Measurements from ENCODE around the gene COL16A1.

Gene COL16A1

DNA sequence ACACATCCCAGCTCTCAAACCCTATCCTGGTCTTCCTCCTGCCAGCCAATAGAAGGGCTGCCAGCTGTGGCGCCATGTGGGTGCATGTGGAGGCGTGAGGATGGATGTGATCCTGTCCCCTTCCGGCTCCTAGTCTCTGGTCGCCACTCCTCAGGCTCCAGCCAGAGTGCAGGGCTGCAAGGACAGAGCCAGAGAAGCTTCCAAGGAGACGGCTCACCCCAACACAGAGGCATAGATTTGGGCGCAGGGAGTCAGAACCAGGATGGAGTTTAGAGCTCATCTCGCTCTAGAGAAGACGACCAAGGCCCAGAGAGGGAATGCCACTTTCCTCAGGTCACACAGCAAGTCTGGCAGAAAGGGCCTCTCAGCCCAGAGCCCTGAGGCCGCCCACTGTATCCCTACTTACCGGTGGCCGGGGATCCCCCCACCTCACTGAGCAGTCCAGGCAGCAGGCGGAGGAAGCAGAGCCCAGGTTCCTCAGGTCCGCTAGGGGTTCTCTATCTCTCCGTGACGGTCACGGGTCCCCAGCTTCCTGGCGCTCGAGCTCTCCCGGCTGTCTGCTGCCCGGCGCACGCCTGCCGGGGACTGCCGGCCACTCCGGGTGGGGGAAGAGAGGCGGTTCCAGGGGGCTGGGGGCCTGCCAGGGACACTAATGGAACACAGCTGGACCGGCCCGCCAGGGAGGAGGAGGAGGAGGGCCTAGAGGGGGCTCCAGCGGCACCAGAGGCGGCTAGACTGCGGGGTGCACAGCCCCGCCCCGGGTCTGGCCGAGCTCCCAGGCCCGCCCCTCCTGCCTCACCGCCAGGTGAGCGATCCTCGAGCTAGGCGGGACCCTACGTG is at the start of gene COL16A1:
TSS of gene COL16A1 (minus strand) at position 587 of the 840 bp plus-strand sequence. CDS start 1,824 bp downstream, outside the sequence.
- DNase-seq (ENCODE audit: low read depth) = peak; percentile 84

DNA sequence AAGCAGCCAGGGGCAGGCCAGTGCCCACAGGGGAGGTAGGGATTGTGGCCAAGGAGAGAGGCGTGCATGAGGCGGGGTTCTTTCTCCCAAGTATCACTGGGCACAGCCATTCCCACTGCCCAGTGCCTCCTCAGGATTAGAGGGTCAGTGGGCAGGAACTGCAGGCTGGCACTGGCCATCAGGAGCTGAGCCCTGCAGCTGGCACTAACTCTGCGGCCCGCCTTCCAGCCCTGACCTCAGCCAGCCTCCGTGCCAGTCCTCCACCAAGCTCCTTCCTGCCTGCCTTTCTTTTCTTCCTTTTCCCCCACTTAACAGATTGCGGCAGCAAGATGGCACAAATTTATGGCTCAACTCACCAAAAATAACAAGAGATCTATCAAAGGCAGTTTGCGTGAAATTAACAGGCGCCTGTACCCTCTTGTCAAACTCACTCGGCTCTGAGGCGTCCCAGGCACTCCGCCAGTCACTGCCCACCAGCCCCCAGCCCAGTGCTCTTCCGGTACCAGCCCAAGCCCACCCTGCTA is 49.2 kb upstream of the COL16A1 start:
- no peak for DNase-seq (ENCODE audit: low read depth)

DNA sequence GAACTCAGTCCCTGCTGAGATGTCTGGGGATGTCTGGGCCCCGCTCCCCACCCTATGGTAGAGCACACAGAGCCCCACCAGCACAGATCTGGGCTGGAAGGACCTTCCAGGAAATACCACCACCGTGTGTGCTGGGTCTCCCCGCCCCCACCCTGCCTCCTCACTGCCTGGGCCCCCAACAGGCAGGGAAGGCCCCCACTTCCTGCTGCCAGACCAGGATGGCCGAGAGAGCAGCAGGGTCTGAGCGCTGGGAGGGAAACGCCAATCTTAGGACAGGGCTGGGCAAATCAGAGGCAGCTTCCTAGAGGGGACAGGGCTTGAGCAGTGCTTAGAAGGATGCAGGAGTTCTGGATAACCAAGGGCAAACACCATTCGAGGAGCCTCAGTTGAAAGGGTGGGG is 48.4 kb upstream of the COL16A1 start:
- no peak for DNase-seq (ENCODE audit: low read depth)

DNA sequence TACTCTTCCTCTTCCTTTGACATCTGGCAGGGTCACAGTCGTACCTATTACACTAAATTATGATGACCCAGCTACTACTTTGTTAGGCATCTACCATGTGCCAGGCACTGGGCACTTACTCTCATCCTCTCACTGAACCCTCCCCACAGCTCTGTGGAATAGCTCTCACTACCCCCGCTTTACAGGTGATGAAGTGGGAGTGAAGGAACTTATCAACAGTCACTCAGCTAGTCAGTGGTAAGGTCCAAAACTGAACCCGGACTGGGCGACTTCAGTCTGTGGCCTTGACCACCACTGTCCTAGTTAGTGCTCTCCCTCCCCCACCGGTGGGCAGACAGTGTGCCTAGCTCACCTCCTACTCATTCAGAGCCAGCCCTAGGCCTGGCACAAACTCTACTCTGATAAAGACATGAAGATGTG is 48.0 kb upstream of the COL16A1 start:
- no peak for DNase-seq (ENCODE audit: low read depth)

DNA sequence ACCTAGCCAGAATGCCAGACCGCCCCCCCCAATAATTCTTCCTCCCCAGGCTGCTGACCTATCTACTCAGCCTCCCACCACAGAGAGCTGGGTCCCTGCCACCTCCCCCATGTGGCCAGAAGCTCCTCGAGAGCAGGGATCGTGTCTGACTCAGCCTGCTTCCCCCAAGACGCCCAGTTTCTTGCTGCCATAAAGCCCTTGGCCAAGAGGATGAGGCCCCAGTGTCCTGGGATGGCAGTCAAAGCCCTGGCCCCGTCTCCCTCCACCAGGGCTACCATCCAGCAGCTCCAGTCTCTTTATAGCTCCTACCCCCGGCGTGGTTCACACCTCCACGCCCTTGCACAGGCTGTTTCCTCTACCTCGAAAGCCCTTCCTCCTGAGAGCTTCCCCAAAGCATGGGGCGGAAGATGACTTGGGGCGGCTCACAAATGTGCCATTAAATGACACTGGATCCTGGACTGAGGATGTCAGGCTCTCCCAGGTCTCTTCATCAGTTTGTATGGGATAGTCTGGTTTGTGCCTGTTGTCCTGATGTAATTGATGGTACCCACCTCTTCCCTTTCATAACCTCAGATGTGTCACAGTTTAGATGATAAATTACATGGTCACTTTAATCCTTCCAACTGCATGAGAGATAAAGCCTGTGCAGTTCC is 47.2 kb upstream of the COL16A1 start:
- peak; percentile 80 for DNase-seq (ENCODE audit: low read depth)

DNA sequence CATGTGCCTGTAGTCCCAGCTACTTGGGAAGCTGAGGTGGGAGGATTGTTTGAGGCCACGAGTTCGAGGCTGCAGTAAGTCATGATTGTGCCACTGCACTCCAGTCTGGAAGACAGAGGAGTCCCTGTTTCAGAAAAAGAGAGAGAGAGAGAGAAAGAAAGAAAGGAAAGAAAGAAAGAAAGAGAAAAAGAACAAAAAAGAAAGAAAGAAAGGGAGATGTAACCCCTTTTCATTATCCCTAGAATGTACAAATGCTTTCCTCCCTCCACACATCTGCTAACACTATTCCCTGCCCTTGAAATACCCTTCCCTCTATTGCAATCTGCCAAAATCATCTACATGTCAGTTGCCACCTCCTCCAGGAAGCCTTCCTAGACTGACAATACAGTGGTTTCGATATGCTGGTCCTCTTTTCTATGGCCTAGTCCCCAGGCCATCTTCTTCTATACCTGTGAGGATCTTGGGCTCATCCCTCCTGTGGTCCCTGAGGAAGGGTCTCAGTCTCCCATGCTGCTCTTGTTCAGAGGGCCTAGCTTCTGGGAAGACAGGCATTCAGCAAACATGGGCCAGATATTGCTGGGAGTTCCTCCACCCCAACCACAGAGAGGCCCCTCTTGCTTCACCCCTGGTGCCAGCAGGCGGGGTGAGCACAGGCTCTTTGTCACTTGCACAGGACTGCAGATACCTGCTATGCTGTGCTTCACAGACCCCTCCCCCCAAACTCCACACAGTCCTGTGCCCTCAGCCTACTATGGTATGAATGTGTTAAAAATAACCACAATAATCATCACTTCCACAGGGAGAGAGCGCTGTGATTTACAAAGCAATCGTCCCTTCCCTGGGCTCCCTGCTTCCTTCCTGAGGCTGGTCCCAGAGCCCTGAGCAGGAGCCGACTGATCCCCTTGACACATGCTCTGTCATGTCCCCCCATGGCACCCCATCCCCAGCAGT is 46.2 kb upstream of the COL16A1 start:
- peak; percentile 35 for DNase-seq (ENCODE audit: low read depth)

DNA sequence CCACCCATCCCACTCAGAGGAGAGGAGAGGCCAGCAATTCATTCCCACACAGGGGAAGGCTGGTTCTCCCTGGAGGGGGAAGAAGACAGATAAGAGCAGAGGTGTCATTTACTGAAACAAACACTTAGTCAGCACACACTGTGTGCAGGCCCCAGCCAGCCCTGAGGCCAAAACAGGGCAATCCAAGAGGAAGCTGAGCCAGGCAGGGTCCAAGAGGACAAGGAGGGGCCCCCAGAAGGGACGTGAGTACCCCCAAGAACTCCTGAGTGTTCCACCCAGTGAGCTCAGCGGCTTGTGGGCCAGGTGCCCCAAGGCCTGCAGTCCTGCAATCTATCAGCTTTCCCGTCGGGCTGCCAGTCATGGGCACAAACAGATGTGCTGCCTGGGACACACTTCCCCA is 44.5 kb upstream of the COL16A1 start:
- DNase-seq (ENCODE audit: low read depth) = peak; percentile 35

DNA sequence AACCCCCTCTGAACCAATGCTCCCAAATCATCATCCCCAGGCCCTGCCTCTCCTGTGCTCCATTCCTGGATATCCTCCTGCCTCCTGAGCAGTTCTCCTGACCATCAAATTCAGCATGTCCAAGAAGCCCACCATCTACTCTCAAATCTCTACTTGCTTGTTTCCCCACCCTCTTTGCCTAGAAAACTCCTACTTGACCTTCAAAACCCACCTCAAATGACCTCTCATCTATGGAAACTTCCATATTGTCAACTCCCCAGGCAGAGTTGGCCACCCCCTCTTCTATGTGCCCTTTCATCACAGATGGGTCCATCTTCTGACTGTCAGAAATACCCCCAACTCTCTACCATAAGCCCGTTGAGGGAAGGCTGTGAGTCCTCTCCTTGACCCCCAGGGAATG is 43.5 kb upstream of the COL16A1 start:
- no peak for DNase-seq (ENCODE audit: low read depth)

DNA sequence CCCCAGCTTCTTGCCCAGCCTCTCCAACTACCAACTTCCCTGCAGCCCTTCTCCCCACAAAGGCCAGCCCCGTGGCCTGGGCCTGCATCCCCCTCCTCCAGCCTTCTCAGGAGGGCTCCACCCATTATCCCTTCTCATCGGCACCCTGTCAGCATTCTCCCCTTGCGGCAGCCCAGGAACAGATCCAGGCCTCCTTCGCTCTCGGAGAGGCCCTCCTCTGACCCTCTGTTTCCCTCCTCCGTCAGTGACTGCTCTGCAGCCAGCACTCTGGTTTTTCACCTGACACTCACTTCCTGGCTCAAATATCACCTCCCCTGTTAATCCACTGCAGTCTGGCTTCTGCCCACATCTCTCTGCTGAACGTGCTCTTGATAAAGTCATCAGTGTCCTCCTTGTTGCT is 42.9 kb upstream of the COL16A1 start:
- DNase-seq (ENCODE audit: low read depth) = no peak

DNA sequence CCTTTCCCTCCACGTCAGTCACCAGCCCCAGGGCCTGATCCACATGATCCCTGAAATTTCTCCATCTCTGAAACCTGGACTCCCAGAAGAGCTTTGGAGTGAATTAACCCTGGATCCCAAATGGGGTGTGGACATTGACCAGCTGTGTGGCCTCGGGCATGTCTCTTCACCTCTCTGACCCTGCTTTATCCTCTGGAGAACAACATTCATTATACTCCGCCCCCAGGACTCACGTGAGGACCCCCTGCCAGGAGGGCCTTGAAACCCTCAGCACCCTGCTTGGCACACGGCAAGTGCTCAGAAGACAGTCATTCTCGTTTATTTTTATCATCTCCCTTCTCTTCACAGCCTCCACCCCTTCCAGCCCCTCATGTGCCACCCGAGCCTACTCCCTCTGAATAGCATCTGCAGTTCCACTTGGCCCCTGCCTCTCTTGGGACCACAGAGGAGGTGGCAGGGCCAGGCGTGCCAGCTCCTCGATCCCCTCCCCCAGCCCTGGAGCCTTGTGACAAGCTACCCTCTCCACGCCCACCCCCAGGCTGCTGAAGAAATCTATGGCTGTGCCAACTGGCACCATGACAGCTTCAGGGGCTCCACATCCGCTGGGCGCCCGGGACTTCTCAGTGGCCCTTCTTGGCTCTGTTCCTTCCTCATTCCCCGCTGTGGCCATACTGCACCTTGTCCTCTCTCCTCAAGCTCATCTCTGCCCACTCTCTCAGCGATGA is 42.3 kb upstream of the COL16A1 start:
- no peak for DNase-seq (ENCODE audit: low read depth)

DNA sequence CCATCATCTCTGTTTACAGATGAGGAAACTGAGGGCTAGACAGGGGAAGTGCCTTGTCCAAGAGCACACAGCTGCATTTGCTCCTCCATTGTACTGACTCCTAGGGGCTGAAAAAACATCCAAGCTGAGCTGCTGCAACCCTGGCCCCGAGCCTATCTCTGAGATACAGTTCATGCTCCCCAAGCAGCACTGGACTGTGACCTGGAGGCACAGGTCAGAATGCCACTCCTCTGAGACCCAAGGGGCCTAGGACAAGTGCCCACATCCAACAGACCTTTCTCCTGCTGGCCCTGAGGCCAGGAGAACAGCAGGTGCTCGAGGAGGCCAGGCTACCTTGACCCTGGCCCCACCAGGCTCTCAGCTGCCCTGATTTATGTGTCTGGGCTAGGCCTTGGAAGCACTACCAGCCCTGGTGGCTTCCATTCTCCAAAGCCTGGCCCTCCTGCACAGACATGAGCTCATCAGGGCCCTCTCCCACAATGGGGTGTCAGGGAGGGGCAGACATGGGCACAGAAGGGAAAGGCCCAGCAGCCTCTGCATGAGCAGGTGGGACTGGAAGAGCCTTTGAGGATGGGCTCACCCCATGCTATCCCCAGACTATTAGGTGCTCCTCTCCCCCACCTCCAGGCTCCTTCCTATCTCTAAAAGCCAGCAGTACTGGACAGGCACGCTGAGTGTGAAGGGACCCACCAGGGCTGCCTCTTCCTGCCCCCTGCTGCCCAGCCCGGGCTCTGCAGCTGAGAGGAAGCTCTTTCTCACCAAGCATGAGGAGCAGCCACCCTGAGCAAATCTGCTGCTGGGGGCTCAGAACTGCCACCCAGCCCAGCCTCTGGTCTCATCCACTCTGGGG is 41.5 kb upstream of the COL16A1 start:
- DNase-seq (ENCODE audit: low read depth) = peak; percentile 75

DNA sequence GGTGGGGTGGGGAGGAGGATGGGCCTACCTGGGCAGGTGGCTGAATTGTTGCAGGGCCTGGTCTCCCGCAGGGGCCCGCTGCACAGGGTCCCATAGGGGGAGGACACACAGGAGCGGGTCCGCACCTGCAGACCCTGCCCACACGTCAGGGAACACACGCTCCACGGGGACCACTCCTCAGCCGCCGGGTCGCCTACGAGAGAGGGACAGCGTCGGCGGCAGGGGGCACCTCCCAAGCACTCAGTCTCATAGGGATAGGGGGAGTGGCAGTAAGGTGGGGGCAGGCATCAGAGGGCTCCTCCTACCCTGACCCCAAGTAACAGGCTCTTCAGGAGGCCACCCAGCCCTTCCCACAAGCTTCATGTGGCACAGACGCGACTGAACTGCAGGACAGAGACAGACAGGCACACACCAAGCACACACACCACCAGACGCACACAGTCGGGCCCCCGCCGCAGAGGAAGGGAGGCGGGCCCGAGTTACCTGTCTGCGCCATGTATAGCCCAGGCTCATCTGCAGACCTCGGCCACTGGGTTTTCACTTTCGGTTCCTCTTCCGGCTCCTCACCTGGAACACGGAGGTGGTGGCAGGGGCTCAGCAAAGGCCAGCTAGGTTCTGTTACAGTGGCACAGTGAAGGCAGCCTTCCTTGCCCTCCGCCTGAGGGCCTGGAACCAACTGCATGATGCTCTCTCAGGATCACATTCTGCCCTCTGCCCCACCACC is 40.5 kb upstream of the COL16A1 start:
- DNase-seq (ENCODE audit: low read depth) = no peak

DNA sequence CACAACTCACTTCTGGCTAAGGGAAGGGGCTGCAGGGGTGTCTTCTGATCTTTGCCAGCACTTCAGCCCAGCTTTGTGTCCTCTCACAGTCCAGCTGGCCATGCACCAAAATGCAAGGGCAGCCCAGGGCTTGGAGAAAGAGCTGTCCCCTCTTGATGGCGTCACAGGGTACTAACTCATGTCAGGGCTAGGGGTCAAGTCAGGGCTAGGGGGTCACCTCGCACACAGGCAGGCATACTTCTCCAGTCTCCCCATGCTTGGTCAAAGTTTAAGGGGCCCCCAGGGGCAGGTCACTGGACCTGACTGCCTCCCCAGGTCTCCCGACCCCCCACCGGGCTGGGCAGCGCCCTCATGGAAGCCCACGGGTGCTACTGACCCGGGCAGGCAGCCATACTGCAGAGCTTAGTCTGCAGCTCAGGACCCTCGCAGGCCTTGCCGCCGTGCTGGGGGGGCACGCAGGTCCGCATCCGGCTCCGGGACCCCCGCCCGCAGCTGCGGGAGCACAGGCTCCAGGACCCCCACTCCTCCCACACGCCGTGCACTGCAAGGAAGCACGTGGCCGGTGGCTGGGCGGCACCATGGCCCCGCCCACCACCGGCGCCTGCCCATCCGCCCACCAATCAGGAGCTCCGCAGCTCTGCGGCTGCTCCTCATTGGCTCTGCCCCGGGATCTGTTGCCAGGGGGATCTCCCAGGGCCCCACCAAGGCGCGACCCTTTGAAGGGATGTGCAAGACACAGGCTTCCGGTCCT is 38.8 kb upstream of the COL16A1 start:
- DNase-seq (ENCODE audit: low read depth) = no peak

DNA sequence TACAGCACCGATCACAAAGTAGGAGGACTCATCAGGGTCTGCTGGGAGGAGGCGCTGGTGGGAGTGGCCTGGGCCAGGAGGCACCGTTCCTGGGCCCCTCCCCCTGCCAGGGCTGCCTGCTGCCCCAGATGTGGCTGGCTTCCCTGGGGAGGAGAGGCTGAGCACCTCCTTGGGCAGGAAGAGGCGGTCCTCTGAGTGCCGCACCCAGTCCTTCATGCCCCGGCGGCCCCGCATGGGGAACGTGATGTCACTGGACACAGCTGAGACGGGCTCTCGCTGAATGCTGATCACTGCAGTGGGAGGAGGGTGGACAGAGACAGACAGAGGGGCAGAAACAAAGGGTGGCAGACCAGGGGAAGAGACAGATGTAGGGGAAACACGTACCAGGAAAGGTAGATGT is 35.5 kb upstream of the COL16A1 start:
- DNase-seq (ENCODE audit: low read depth) = no peak

DNA sequence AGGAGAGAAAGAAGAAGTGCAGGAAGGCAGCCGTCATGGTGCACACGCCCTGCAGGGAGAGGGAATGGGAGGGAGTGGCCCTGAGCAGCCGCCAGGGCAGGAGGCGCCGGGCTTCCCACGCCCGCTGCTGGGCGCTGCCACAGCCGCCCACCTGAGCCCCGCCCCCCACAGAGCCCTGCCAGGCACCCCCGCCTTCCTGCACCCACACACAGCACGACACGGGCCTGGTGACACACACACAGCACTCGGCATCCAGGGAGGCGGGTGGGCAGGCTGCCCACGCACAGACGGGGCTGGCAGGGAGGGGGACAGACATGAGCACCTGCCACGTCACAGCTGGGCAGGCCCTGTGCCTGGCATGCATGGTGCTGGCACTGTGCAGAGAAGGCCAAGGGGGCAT is 32.9 kb upstream of the COL16A1 start:
- DNase-seq (ENCODE audit: low read depth) = no peak

DNA sequence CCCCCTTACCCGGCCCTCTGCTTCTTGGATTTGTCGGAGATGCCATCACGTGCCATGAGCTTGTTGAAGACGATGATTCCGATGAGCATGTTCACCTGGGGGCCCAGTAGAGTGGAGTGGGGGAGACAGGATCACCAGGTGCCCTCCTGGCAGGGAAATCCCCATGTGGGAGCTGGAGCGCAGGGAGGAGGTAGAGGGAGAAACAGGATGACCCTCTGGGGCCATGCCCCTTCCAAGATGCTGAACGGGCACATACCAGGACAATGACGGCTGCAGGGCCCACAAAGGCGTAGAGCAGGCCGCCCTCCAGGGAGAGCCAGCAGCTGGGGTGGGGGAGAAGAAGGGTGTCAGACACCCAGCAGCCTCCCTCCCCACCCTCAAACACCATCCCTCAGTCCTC is 31.8 kb upstream of the COL16A1 start:
- no peak for DNase-seq (ENCODE audit: low read depth)

DNA sequence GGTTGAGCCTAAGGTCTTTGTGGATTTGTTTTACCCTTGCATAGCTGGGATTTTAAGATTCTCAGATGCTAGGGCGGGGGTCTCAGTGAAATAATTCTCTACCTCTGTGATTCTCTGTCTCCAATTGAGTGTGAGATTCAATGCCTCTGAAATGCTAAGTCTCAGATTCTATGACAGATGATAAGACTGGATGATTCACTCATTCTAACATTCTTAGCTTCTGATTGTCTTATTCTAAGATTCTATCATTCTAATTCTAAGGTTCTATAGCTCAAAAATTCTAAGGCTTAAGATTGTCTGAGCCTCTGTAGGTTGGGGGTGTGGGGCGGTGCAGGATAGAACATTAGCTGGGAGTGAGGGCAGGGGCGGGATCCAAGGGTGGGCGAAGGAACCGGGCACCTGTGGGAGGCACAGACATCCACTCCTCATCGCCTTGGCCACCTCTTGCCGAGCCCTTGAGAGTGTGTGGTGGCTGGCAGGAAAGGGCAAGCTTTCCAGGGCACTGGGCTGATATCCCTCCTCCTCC is 30.8 kb upstream of the COL16A1 start:
- DNase-seq (ENCODE audit: low read depth) = peak; percentile 40

DNA sequence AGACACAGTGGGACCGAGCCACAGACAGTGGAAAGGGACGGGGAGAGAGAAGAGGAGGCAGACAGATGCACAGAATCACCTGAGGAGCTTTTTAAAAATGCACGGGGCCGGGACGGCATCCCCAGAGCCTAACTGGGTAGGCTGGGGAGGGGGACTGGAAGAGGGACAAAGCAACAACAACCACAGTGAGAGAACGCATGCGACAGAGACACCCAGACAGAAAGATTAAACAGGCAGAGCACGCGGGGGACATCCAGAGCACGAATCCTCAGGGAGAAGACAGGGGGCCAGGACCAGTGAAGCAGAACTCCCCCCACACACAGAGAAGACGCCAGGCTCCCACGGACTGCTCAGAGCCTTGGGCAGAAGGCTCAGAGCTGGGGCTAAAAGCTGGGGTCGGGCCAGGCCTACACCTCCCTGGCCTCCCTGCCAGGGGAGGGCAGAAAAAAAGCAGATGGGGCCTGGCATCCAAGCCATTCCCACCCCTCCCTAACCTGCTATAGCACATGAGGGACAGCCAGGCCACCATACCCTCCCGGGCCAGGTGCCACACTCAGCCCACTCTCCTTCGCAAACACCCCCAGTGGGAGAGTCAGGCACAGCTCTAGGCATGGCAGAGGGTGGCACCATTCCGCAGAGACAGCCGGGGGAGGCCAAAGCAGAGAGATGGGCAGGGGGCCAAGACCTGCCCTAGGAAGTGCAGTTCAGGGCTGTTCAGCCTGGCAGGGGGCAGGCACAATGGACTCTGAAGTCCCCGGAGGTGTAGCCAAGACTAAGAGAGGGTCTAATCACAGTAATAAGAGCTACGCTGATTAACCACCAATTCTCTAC is 29.8 kb upstream of the COL16A1 start:
- DNase-seq (ENCODE audit: low read depth) = no peak

Data from EH (cell line).